HepG2 (cell line): ENCODE data around the gene POMT1. TPM values are rescaled to one million over a fixed set of nuclear protein-coding genes. Genes with fewer than 3 reads are reported as not detected.

ENCODE experiments used
- ADNP ChIP-seq: sonication (generic); formaldehyde crosslinking; IDR thresholded peaks from 2 replicates; pipeline ENCODE4 v1.4.0; 2020; ENCODE audit warnings: missing genetic modification reagents
- ATF5 ChIP-seq: sonication (generic); formaldehyde crosslinking; IDR thresholded peaks from 2 replicates; pipeline ENCODE4 v1.4.0; 2020; ENCODE audit warnings: mild to moderate bottlenecking, low read depth, missing genetic modification reagents
- FOXJ3 ChIP-seq: sonication (generic); formaldehyde crosslinking; IDR thresholded peaks from 2 replicates; pipeline ENCODE4 v1.4.0; 2020; ENCODE audit warnings: missing genetic modification reagents, mild to moderate bottlenecking, borderline replicate concordance
- HOXA9 ChIP-seq: sonication (generic); formaldehyde crosslinking; IDR thresholded peaks from 2 replicates; pipeline ENCODE4 v1.8.1; 2022; ENCODE audit warnings: missing genetic modification reagents, mild to moderate bottlenecking, moderate library complexity, borderline replicate concordance
- MAFG ChIP-seq: sonication (generic); formaldehyde crosslinking; IDR thresholded peaks from 2 replicates; pipeline ENCODE4 v1.5.1; 2020; ENCODE audit warnings: mild to moderate bottlenecking, missing genetic modification reagents
- THAP7 ChIP-seq: sonication (generic); formaldehyde crosslinking; IDR thresholded peaks from 2 replicates; pipeline ENCODE4 v1.8.1; 2023; ENCODE audit warnings: mild to moderate bottlenecking, missing genetic modification reagents
- ZMAT3 ChIP-seq: sonication (generic); formaldehyde crosslinking; conservative IDR thresholded peaks from 2 replicates; pipeline ENCODE4 v1.7.0; 2021; ENCODE audit warnings: missing genetic modification reagents
- ZNF207 ChIP-seq: fragments of 450-650 bp; IDR thresholded peaks from 2 replicates; pipeline ENCODE4 v1.6.1; 2016; ENCODE audit warnings: antibody characterized with exemption, borderline replicate concordance
- ZNF318 ChIP-seq: sonication (generic); formaldehyde crosslinking; IDR thresholded peaks from 2 replicates; pipeline ENCODE4 v1.4.0; 2020; ENCODE audit warnings: mild to moderate bottlenecking, missing genetic modification reagents
- ZNF382 ChIP-seq: sonication (generic); formaldehyde crosslinking; IDR thresholded peaks from 2 replicates; pipeline ENCODE4 v1.5.0; 2020; ENCODE audit warnings: missing genetic modification reagents, mild to moderate bottlenecking, borderline replicate concordance
- ZNF530 ChIP-seq: sonication (generic); formaldehyde crosslinking; IDR thresholded peaks from 2 replicates; pipeline ENCODE4 v1.5.0; 2020; ENCODE audit warnings: low read depth, mild to moderate bottlenecking, missing genetic modification reagents
- ZNF552 ChIP-seq: sonication (generic); formaldehyde crosslinking; IDR thresholded peaks from 2 replicates; pipeline ENCODE4 v1.9.0; 2022; ENCODE audit warnings: missing genetic modification reagents, mild to moderate bottlenecking, borderline replicate concordance
- ZNF563 ChIP-seq: sonication (generic); formaldehyde crosslinking; IDR thresholded peaks from 2 replicates; pipeline ENCODE4 v1.8.0; 2022; ENCODE audit warnings: mild to moderate bottlenecking, moderate library complexity, missing genetic modification reagents
- ZNF569 ChIP-seq: sonication (generic); formaldehyde crosslinking; IDR thresholded peaks from 2 replicates; pipeline ENCODE4 v1.5.0; 2020; ENCODE audit warnings: mild to moderate bottlenecking, missing genetic modification reagents, moderate library complexity, borderline replicate concordance
- ZNF615 ChIP-seq: sonication (generic); formaldehyde crosslinking; IDR thresholded peaks from 2 replicates; pipeline ENCODE4 v1.5.0; 2020; ENCODE audit warnings: mild to moderate bottlenecking, missing genetic modification reagents, borderline replicate concordance
- ZSCAN12 ChIP-seq: sonication (generic); formaldehyde crosslinking; IDR thresholded peaks from 2 replicates; pipeline ENCODE4 v1.9.0; 2021; ENCODE audit warnings: mild to moderate bottlenecking, missing genetic modification reagents
- polyA plus RNA-seq, 8 experiments: library from polyadenylated mRNA; depleted of rRNA in 3 of 8; stranded (reverse) in 7 of 8; unstranded in 1 of 8; fragments of >200 nt; fragmentation: Illumina TruSeq in 4 of 8; extraction: Trizol in 4 of 8; gene quantifications; 2 replicates each; pipeline versions ENCODE4 v1.2.1 to v1.2.3, GENCODE V29; 2011 to 2016; ENCODE audit warnings: low read depth in 4 of 8, missing spikeins in 1 of 8, mixed read lengths in 1 of 8; ENCODE audit not compliant: insufficient read depth in 1 of 8
- total RNA-seq, 5 experiments: library from RNA; depleted of rRNA; stranded (reverse); fragments of >200 nt; fragmentation: Illumina TruSeq; extraction: Trizol; gene quantifications; 2 replicates each; pipeline ENCODE4 v1.2.3, GENCODE V29; 2016; ENCODE audit warnings: low read depth in 1 of 5
- TF ChIP-seq, protein P1 (sequence below): sonication (generic); formaldehyde crosslinking; IDR thresholded peaks from 2 replicates; pipeline ENCODE4 v1.4.0; 2020; ENCODE audit warnings: missing genetic modification reagents

POMT1 gene
- total and polyA plus RNA-seq, 2 of the 13 experiments (the other 11 are each of a cell fraction or from before 2014, with no cell fraction given) = 21.6 to 22.7 TPM

DNA sequence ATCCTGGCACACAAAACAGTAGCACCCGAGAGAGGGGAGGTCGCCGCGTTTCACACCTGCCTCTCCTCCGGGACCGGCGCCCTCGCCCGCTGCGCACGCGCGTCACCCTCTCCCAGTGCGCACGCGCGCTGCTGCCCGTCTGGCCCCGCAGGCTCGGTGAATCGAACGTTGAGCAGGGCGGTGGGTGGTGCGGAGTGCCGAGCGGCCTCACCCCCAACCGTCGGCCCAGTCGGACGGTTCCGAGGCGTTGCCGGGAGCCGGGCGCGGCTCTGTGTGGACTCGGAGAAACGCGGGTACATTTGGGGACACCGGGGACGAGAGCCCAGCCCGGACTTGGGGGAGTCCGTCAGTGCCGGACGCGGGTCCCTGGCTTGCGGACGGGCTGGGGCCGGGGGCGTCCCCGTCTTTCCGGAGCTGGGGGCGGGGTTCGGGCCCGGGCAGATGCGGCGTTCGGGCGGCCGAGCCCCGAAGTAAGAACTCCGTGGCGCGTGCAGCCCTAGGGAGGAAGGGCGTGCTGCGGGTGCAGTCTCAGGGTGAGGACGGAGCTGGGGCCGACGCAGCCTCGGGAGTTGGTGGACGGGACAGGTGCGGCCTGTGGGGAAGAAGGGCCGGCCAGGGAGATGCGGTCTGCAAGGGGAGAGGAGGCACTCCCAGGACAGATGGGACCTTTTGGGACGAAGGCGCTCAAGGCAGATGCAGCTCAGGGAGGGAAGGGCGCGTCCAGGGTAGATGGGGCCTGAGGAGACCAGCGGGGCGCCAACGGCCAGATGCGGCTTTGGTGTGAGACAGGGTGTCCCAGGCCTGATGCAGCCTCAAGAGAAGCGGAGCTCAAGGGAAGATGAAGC is at the start of gene POMT1 (continued):
- TF ChIP-seq ATF5 (CRISPR knock-in tag) (no peak), ZNF615 (CRISPR knock-in tag) (no peak), ZSCAN12 (no peak), MAFG (no peak), ZNF382 (CRISPR knock-in tag) (no peak), FOXJ3 (CRISPR knock-in tag) (no peak), ZNF318 (CRISPR knock-in tag) (0 out of 2 replicates have a peak, but pooled peaks have one; percentile 73), ADNP (CRISPR knock-in tag) (no peak), ZNF530 (CRISPR knock-in tag) (no peak), ZMAT3 (CRISPR knock-in tag) (no peak), ZNF569 (CRISPR knock-in tag) (0 out of 2 replicates have a peak, but pooled peaks have one; percentile 73), HOXA9 (CRISPR knock-in tag) (no peak; the same call in 1 of the 2 replicates), ZNF563 (CRISPR knock-in tag) (peak; percentile 55; the same call in 1 of the 2 replicates), THAP7 (CRISPR knock-in tag) (no peak), ZNF552 (CRISPR knock-in tag) (peak; percentile 17; the same call in 1 of the 2 replicates), ZNF207 (no peak)
- TF ChIP-seq, protein P1, sequence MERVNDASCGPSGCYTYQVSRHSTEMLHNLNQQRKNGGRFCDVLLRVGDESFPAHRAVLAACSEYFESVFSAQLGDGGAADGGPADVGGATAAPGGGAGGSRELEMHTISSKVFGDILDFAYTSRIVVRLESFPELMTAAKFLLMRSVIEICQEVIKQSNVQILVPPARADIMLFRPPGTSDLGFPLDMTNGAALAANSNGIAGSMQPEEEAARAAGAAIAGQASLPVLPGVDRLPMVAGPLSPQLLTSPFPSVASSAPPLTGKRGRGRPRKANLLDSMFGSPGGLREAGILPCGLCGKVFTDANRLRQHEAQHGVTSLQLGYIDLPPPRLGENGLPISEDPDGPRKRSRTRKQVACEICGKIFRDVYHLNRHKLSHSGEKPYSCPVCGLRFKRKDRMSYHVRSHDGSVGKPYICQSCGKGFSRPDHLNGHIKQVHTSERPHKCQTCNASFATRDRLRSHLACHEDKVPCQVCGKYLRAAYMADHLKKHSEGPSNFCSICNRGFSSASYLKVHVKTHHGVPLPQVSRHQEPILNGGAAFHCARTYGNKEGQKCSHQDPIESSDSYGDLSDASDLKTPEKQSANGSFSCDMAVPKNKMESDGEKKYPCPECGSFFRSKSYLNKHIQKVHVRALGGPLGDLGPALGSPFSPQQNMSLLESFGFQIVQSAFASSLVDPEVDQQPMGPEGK (CRISPR knock-in tag) = peak; percentile 85
